SKM-1 treated with dmso at 0.1 percent for 144 hours (cell line): Measurements from ENCODE around the gene KNCN.

ENCODE experiments used
- DNase-seq: peaks from one replicate; lab custom pipeline; 2025; ENCODE audit not compliant: unreplicated experiment; lab: John Stamatoyannopoulos, UW

KNCN gene

GRCh38 chr1:46544561-46545240 lies 6.7 kb downstream of the KNCN start:
- no peak for DNase-seq

GRCh38 chr1:46543761-46544560 lies 7.5 kb downstream of the KNCN start:
- no peak for DNase-seq

GRCh38 chr1:46543382-46543760 lies 8.1 kb downstream of the KNCN start:
- no peak for DNase-seq

GRCh38 chr1:46539972-46540371 lies 11.5 kb downstream of the KNCN start:
- DNase-seq: no peak

- no peak for DNase-seq
Observed at GRCh38 chr1:46538147-46538546, 13.3 kb downstream of the KNCN start.

- no peak for DNase-seq
Observed at GRCh38 chr1:46537651-46538050, 13.8 kb downstream of the KNCN start.

- no peak for DNase-seq
Observed at GRCh38 chr1:46536527-46536926, 14.9 kb downstream of the KNCN start.

GRCh38 chr1:46535063-46535462 lies 16.4 kb downstream of the KNCN start:
- DNase-seq: peak; percentile 51

GRCh38 chr1:46533179-46533864 lies 18.1 kb downstream of the KNCN start:
- DNase-seq: no peak

GRCh38 chr1:46532498-46533178 lies 18.8 kb downstream of the KNCN start:
- peak; percentile 9 for DNase-seq

GRCh38 chr1:46532095-46532494 lies 19.4 kb downstream of the KNCN start:
- no peak for DNase-seq

- DNase-seq: no peak
Observed at GRCh38 chr1:46530791-46531409, 20.5 kb downstream of the KNCN start.

GRCh38 chr1:46530311-46530710 lies 21.1 kb downstream of the KNCN start:
- no peak for DNase-seq

- DNase-seq: no peak
Observed at GRCh38 chr1:46529031-46529630, 22.3 kb downstream of the KNCN start.

GRCh38 chr1:46528297-46528955 lies 23.0 kb downstream of the KNCN start:
- DNase-seq: no peak

GRCh38 chr1:46527474-46528296 lies 23.8 kb downstream of the KNCN start:
- DNase-seq: peak; percentile 51

- DNase-seq: no peak
Observed at GRCh38 chr1:46526691-46527291, 24.7 kb downstream of the KNCN start.

GRCh38 chr1:46526013-46526690 lies 25.3 kb downstream of the KNCN start:
- DNase-seq: no peak
